HepG2 (cell line): ENCODE results near the gene SLX9. TPM values are rescaled to one million over a fixed set of nuclear protein-coding genes. Genes with fewer than 3 reads are reported as not detected.

Source experiments
- DR1 ChIP-seq: sonication (generic); formaldehyde crosslinking; IDR thresholded peaks from 2 replicates; pipeline ENCODE4 v1.8.0; 2021; ENCODE audit warnings: mild to moderate bottlenecking, missing genetic modification reagents, inconsistent platforms
- HDAC2 ChIP-seq: sonication (generic); formaldehyde crosslinking; IDR thresholded peaks from 2 replicates; pipeline ENCODE4 v1.4.0; 2020; ENCODE audit warnings: missing genetic modification reagents
- NR2C2 ChIP-seq: sonication (generic); formaldehyde crosslinking; IDR thresholded peaks from 2 replicates; pipeline ENCODE4 v1.4.0; 2020; ENCODE audit warnings: missing genetic modification reagents, mild to moderate bottlenecking, moderate library complexity, borderline replicate concordance
- ZKSCAN1 ChIP-seq: fragments of 150-350 bp; IDR thresholded peaks from 2 replicates; pipeline ENCODE4 v1.6.1; 2014; ENCODE audit warnings: low read length
- ZNF329 ChIP-seq: sonication (generic); formaldehyde crosslinking; IDR thresholded peaks from 2 replicates; pipeline ENCODE4 v1.9.0; 2021; ENCODE audit warnings: low read depth, mild to moderate bottlenecking, missing genetic modification reagents
- ZNF530 ChIP-seq: sonication (generic); formaldehyde crosslinking; IDR thresholded peaks from 2 replicates; pipeline ENCODE4 v1.5.0; 2020; ENCODE audit warnings: low read depth, mild to moderate bottlenecking, missing genetic modification reagents
- ZNF589 ChIP-seq: sonication (generic); formaldehyde crosslinking; conservative IDR thresholded peaks from 2 replicates; pipeline ENCODE4 v1.8.0; 2022; ENCODE audit warnings: mild to moderate bottlenecking, moderate library complexity, missing genetic modification reagents
- ZNF879 ChIP-seq: sonication (generic); formaldehyde crosslinking; IDR thresholded peaks from 2 replicates; pipeline ENCODE4 v1.8.1; 2023; ENCODE audit warnings: missing genetic modification reagents
- polyA plus RNA-seq, 8 experiments: library from polyadenylated mRNA; depleted of rRNA in 3 of 8; stranded (reverse) in 7 of 8; unstranded in 1 of 8; fragments of >200 nt; fragmentation: Illumina TruSeq in 4 of 8; extraction: Trizol in 4 of 8; gene quantifications; 2 replicates each; pipeline versions ENCODE4 v1.2.1 to v1.2.3, GENCODE V29; 2011 to 2016; ENCODE audit warnings: low read depth in 4 of 8, missing spikeins in 1 of 8, mixed read lengths in 1 of 8; ENCODE audit not compliant: insufficient read depth in 1 of 8
- total RNA-seq, 5 experiments: library from RNA; depleted of rRNA; stranded (reverse); fragments of >200 nt; fragmentation: Illumina TruSeq; extraction: Trizol; gene quantifications; 2 replicates each; pipeline ENCODE4 v1.2.3, GENCODE V29; 2016; ENCODE audit warnings: low read depth in 1 of 5
- TF ChIP-seq, protein P1 (sequence below): sonication (generic); formaldehyde crosslinking; IDR thresholded peaks from 2 replicates; pipeline ENCODE4 v1.5.1; 2020; ENCODE audit warnings: mild to moderate bottlenecking, missing genetic modification reagents, moderate library complexity
- TF ChIP-seq, protein P2 (sequence below): IDR thresholded peaks from 2 replicates; pipeline ENCODE4 v1.6.1; 2016; ENCODE audit warnings: low read depth, borderline replicate concordance
- TF ChIP-seq, protein P3 (sequence below): sonication (generic); formaldehyde crosslinking; IDR thresholded peaks from 2 replicates; pipeline ENCODE4 v1.4.0; 2020; ENCODE audit warnings: missing genetic modification reagents, low read depth, mild to moderate bottlenecking, borderline replicate concordance
- TF ChIP-seq, protein P4 (sequence below): sonication (generic); formaldehyde crosslinking; conservative IDR thresholded peaks from 2 replicates; pipeline ENCODE4 v1.4.0; 2020; ENCODE audit warnings: missing genetic modification reagents
- TF ChIP-seq, protein P5 (sequence below): sonication (generic); formaldehyde crosslinking; conservative IDR thresholded peaks from 2 replicates; pipeline ENCODE4 v1.4.0; 2020; ENCODE audit warnings: missing genetic modification reagents

Gene SLX9
- total and polyA plus RNA-seq, 2 of the 13 experiments (the other 11 are each of a cell fraction or from before 2014, with no cell fraction given), result 21.0 to 47.1 TPM

DNA sequence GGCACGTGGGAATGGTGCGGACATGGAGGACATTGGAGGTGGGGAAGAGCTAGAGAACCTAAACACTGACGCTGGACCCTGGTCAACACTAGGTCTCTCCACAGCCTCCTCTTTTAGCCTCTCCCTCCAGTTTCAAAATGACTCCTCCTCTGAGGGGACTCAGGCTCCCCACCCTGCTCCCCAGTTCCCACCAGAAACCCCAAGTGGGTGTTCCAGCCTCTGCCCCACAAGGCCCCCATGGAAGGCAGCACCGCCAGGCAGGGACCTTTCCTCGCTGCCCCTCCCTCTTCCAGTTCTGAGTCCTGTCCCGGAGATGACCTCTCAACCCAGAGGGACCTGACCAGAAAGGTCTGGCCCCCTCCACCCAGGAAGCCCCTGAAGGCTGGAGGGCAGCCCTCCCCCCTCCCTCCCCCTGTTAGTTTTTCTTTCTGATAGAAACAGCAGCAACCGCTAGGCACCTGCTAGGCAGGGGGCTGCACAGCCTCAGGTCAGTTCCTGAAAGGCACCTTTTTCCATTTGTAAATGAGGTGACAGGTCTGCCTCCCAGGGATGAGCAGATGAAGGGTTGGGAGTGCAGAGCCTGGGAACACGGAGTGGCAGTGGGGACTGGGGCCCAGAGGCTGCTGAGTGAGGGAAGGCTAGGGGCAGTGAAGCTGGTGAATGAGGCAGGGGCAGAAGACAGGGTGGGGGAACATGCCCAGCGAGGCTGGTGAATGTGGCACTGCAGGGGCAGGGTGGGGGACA, 9.9 kb upstream of the SLX9 start (continued):
- TF ChIP-seq, protein P1, sequence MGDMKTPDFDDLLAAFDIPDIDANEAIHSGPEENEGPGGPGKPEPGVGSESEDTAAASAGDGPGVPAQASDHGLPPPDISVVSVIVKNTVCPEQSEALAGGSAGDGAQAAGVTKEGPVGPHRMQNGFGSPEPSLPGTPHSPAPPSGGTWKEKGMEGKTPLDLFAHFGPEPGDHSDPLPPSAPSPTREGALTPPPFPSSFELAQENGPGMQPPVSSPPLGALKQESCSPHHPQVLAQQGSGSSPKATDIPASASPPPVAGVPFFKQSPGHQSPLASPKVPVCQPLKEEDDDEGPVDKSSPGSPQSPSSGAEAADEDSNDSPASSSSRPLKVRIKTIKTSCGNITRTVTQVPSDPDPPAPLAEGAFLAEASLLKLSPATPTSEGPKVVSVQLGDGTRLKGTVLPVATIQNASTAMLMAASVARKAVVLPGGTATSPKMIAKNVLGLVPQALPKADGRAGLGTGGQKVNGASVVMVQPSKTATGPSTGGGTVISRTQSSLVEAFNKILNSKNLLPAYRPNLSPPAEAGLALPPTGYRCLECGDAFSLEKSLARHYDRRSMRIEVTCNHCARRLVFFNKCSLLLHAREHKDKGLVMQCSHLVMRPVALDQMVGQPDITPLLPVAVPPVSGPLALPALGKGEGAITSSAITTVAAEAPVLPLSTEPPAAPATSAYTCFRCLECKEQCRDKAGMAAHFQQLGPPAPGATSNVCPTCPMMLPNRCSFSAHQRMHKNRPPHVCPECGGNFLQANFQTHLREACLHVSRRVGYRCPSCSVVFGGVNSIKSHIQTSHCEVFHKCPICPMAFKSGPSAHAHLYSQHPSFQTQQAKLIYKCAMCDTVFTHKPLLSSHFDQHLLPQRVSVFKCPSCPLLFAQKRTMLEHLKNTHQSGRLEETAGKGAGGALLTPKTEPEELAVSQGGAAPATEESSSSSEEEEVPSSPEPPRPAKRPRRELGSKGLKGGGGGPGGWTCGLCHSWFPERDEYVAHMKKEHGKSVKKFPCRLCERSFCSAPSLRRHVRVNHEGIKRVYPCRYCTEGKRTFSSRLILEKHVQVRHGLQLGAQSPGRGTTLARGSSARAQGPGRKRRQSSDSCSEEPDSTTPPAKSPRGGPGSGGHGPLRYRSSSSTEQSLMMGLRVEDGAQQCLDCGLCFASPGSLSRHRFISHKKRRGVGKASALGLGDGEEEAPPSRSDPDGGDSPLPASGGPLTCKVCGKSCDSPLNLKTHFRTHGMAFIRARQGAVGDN (CRISPR knock-in tag), result peak; percentile 37
- TF ChIP-seq, protein P2, sequence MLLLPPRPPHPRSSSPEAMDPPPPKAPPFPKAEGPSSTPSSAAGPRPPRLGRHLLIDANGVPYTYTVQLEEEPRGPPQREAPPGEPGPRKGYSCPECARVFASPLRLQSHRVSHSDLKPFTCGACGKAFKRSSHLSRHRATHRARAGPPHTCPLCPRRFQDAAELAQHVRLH (CRISPR knock-in tag), result no peak
- TF ChIP-seq NR2C2 (peak; percentile 42; the same call in 1 of the 2 replicates), HDAC2 (no peak), ZNF589 (no peak), ZNF329 (CRISPR knock-in tag) (no peak), ZKSCAN1 (no peak), ZNF530 (CRISPR knock-in tag) (no peak), ZNF879 (CRISPR knock-in tag) (no peak), DR1 (CRISPR knock-in tag) (no peak)
- TF ChIP-seq, protein P3, sequence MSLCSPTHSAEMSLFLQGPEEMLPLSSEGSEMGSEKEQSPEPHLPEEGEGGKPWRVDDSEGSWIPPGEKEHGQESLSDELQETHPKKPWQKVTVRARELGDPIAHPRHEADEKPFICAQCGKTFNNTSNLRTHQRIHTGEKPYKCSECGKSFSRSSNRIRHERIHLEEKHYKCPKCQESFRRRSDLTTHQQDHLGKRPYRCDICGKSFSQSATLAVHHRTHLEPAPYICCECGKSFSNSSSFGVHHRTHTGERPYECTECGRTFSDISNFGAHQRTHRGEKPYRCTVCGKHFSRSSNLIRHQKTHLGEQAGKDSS (CRISPR knock-in tag), result 0 out of 2 replicates have a peak, but pooled peaks have one; percentile 31
- TF ChIP-seq, protein P4, sequence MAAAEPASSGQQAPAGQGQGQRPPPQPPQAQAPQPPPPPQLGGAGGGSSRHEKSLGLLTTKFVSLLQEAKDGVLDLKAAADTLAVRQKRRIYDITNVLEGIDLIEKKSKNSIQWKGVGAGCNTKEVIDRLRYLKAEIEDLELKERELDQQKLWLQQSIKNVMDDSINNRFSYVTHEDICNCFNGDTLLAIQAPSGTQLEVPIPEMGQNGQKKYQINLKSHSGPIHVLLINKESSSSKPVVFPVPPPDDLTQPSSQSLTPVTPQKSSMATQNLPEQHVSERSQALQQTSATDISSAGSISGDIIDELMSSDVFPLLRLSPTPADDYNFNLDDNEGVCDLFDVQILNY (CRISPR knock-in tag), result no peak
- TF ChIP-seq, protein P5, sequence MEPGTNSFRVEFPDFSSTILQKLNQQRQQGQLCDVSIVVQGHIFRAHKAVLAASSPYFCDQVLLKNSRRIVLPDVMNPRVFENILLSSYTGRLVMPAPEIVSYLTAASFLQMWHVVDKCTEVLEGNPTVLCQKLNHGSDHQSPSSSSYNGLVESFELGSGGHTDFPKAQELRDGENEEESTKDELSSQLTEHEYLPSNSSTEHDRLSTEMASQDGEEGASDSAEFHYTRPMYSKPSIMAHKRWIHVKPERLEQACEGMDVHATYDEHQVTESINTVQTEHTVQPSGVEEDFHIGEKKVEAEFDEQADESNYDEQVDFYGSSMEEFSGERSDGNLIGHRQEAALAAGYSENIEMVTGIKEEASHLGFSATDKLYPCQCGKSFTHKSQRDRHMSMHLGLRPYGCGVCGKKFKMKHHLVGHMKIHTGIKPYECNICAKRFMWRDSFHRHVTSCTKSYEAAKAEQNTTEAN (CRISPR knock-in tag), result no peak
- TF ChIP-seq, all 625 proteins: peak for 9
